ENCODE measurements around the gene MRPS23. TPM values are rescaled to one million over a fixed set of nuclear protein-coding genes. Genes with fewer than 3 reads are reported as not detected.

The MRPS23 gene
- polyA plus RNA-seq, 1 donor from 2014 or later = 80.5 TPM

- Histone ChIP-seq H3K9ac (ENCODE audit: low read length) (peak overlapping the region; percentile 16), H3K9me2 (ENCODE audit: insufficient read depth, low read length) (no peaks in the 10 kb centered on the region), H3K9me3 (ENCODE audit: low read length) (no peaks in the 10 kb centered on the region), H3F3A (ENCODE audit: insufficient read depth, low read length, poor library complexity, severe bottlenecking) (no peaks in the 10 kb centered on the region), H3K27me3 (ENCODE audit: insufficient read depth, low read depth, low read length) (no peaks in the 10 kb centered on the region), H3K36me3 (ENCODE audit: insufficient read depth, low read length) (no peaks in the 10 kb centered on the region), H3K4me2 (ENCODE audit: low read length) (peak overlapping the region; percentile 35), H4K20me1 (ENCODE audit: insufficient read depth) (no peaks in the 10 kb centered on the region), H3K27ac (ENCODE audit: low read length) (no peak overlapping the region), H2AFZ (ENCODE audit: low read depth, low read length) (no peak overlapping the region), H3K4me3 (ENCODE audit: low read length) (peak overlapping the region; percentile 34), H3K79me2 (replicated peaks; ENCODE audit: insufficient read depth, low read length) (no peaks in the 10 kb centered on the region)
- TF ChIP-seq, protein P1, sequence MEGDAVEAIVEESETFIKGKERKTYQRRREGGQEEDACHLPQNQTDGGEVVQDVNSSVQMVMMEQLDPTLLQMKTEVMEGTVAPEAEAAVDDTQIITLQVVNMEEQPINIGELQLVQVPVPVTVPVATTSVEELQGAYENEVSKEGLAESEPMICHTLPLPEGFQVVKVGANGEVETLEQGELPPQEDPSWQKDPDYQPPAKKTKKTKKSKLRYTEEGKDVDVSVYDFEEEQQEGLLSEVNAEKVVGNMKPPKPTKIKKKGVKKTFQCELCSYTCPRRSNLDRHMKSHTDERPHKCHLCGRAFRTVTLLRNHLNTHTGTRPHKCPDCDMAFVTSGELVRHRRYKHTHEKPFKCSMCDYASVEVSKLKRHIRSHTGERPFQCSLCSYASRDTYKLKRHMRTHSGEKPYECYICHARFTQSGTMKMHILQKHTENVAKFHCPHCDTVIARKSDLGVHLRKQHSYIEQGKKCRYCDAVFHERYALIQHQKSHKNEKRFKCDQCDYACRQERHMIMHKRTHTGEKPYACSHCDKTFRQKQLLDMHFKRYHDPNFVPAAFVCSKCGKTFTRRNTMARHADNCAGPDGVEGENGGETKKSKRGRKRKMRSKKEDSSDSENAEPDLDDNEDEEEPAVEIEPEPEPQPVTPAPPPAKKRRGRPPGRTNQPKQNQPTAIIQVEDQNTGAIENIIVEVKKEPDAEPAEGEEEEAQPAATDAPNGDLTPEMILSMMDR (IDR thresholded peaks at IDR 0.05; ENCODE audit: poor library complexity, severe bottlenecking) = no peak
- peak; percentile 67 for TF ChIP-seq MXI1 (conservative IDR thresholded peaks at IDR 0.05; ENCODE audit: poor library complexity, severe bottlenecking)
Observed at GRCh38 chr17:57874434-57875289, 24.8 kb upstream of the MRPS23 start.

- TF ChIP-seq SMC3 (conservative IDR thresholded peaks at IDR 0.05; ENCODE audit: poor library complexity) (no peak), EP300 (conservative IDR thresholded peaks at IDR 0.05; ENCODE audit: poor library complexity, severe bottlenecking) (no peak), RAD21 (conservative IDR thresholded peaks at IDR 0.05) (no peak), MXI1 (conservative IDR thresholded peaks at IDR 0.05; ENCODE audit: poor library complexity, severe bottlenecking) (no peak), EZH2 (IDR thresholded peaks at IDR 0.05; ENCODE audit: borderline replicate concordance, insufficient read depth, low read length, poor library complexity, severe bottlenecking) (no peak), TAF1 (IDR thresholded peaks at IDR 0.05; ENCODE audit: low read depth) (no peak), POLR2AphosphoS5 (IDR thresholded peaks at IDR 0.05) (no peak)
- TF ChIP-seq, protein P2, sequence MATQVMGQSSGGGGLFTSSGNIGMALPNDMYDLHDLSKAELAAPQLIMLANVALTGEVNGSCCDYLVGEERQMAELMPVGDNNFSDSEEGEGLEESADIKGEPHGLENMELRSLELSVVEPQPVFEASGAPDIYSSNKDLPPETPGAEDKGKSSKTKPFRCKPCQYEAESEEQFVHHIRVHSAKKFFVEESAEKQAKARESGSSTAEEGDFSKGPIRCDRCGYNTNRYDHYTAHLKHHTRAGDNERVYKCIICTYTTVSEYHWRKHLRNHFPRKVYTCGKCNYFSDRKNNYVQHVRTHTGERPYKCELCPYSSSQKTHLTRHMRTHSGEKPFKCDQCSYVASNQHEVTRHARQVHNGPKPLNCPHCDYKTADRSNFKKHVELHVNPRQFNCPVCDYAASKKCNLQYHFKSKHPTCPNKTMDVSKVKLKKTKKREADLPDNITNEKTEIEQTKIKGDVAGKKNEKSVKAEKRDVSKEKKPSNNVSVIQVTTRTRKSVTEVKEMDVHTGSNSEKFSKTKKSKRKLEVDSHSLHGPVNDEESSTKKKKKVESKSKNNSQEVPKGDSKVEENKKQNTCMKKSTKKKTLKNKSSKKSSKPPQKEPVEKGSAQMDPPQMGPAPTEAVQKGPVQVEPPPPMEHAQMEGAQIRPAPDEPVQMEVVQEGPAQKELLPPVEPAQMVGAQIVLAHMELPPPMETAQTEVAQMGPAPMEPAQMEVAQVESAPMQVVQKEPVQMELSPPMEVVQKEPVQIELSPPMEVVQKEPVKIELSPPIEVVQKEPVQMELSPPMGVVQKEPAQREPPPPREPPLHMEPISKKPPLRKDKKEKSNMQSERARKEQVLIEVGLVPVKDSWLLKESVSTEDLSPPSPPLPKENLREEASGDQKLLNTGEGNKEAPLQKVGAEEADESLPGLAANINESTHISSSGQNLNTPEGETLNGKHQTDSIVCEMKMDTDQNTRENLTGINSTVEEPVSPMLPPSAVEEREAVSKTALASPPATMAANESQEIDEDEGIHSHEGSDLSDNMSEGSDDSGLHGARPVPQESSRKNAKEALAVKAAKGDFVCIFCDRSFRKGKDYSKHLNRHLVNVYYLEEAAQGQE (IDR thresholded peaks at IDR 0.05; ENCODE audit: borderline replicate concordance) = no peak
- TF ChIP-seq, protein P1 (IDR thresholded peaks at IDR 0.05; ENCODE audit: poor library complexity, severe bottlenecking) = no peak
- H3K27ac ChIP-seq (ENCODE audit: low read length) = no peak overlapping the region
- H3K9me2 ChIP-seq (ENCODE audit: insufficient read depth, low read length) = no peaks in the 10 kb centered on the region
- H3K36me3 ChIP-seq (ENCODE audit: insufficient read depth, low read length) = no peaks in the 10 kb centered on the region
- H4K20me1 ChIP-seq (ENCODE audit: insufficient read depth) = no peaks in the 10 kb centered on the region
- H3K27me3 ChIP-seq (ENCODE audit: insufficient read depth, low read depth, low read length) = no peaks in the 10 kb centered on the region
- no peak overlapping the region for H3K4me2 ChIP-seq (ENCODE audit: low read length)
- H3K4me3 ChIP-seq (ENCODE audit: low read length) = peak overlapping the region; percentile 21
- H3K79me2 ChIP-seq (replicated peaks; ENCODE audit: insufficient read depth, low read length) = no peaks in the 10 kb centered on the region
- no peaks in the 10 kb centered on the region for H3F3A ChIP-seq (ENCODE audit: insufficient read depth, low read length, poor library complexity, severe bottlenecking)
- H3K9ac ChIP-seq (ENCODE audit: low read length) = peak overlapping the region; percentile 16
- H2AFZ ChIP-seq (ENCODE audit: low read depth, low read length) = no peak overlapping the region
- no peaks in the 10 kb centered on the region for H3K9me3 ChIP-seq (ENCODE audit: low read length)
Observed at GRCh38 chr17:57874058-57874419, 24.2 kb upstream of the MRPS23 start.
